Stimulated activated CD4-positive, alpha-beta T cell treated with anti-CD3 and anti-CD28 coated beads, TNF-alpha, amount 100 ng/mL, for 4 hours (primary cell): ENCODE data around the gene CARTPT.

Experiments used
- DNase-seq, 3 experiments: peaks; one replicate each; pipeline ENCODE4 v3.0.0-alpha.2; 2020; ENCODE audit warnings: low read depth in 3 of 3

The CARTPT gene

GRCh38 chr5:71737931-71738539 is 19.0 kb downstream of the CARTPT start:
- DNase-seq, result no peak

GRCh38 chr5:71738662-71739361 is 19.7 kb downstream of the CARTPT start:
- DNase-seq, result no peak

- no peak for DNase-seq
Observed at GRCh38 chr5:71740015-71740753, 21.1 kb downstream of the CARTPT start.

- DNase-seq, result no peak
Observed at GRCh38 chr5:71743155-71743554, 24.1 kb downstream of the CARTPT start.

GRCh38 chr5:71744009-71744790 is 25.1 kb downstream of the CARTPT start:
- no peak for DNase-seq

- no peak for DNase-seq
Observed at GRCh38 chr5:71747182-71747581, 28.1 kb downstream of the CARTPT start.

- DNase-seq, result no peak
Observed at GRCh38 chr5:71748360-71748759, 29.3 kb downstream of the CARTPT start.

- no peak for DNase-seq
Observed at GRCh38 chr5:71751422-71751821, 32.3 kb downstream of the CARTPT start.

- no peak for DNase-seq
Observed at GRCh38 chr5:71752441-71753190, 33.5 kb downstream of the CARTPT start.

- peak in 1 of 3 experiments; percentile 11 for DNase-seq
Observed at GRCh38 chr5:71757590-71758543, 38.8 kb downstream of the CARTPT start.

- DNase-seq, result no peak
Observed at GRCh38 chr5:71762826-71763225, 43.8 kb downstream of the CARTPT start.

GRCh38 chr5:71767661-71768060 is 48.6 kb downstream of the CARTPT start:
- DNase-seq, result no peak

- DNase-seq, result no peak
Observed at GRCh38 chr5:71769287-71769686, 50.2 kb downstream of the CARTPT start.

- no peak for DNase-seq
Observed at GRCh38 chr5:71770381-71770780, 51.3 kb downstream of the CARTPT start.
